ENCODE results near the gene ZNF621. TPM values are rescaled to one million over a fixed set of nuclear protein-coding genes. Genes with fewer than 3 reads are reported as not detected.
"Not testable (repeated sequence)": the region's sequence is repeated elsewhere in the genome, so short reads cannot be mapped to it uniquely, and the experiment has no call there.

The ZNF621 gene
- total RNA-seq, 1 experiment from 2014 or later, result 23.6 TPM

DNA sequence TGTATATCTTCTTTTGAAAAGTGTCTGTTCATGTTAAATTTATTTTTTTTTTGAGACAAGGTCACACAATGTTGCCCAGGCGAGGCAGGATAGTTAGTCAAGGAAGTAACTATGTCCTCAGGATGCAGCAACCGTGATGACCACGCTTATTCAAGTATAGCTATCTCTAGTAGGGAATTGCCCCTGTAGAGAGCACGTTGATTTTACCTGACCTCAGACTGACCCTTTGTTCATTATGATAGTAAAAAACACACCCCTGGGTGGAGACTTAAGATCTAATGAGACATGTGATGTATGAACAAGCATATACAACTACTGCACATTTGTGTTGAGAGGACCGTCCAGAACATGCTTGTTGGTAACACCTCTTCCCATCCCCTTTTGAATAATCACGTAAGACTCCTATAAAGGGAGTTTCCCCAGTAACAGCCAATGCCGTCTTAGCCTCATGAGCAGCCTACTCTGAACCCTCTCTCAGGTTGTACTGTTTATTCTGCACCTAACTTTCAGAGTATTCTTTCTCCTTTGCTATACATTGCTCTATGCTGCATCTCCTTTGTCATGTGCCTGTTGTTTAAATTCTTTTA is 32.9 kb downstream of the ZNF621 start:
- no peak for DNase-seq
- Histone ChIP-seq H3K4me3 (ENCODE audit: low read depth, low read length) (no peak overlapping the region), H3K4me1 (no peaks in the 10 kb centered on the region), H3K27me3 (replicated peaks; ENCODE audit: control insufficient read depth, insufficient read depth, low read length) (no peaks in the 10 kb centered on the region), H3K9me3 (no peaks in the 10 kb centered on the region), H3K36me3 (ENCODE audit: control insufficient read depth, insufficient read depth, low read length) (no peaks in the 10 kb centered on the region)
- Mint-ChIP-seq H3K27me3 (ENCODE audit: insufficient read depth, unreplicated experiment) (no peaks in the 10 kb centered on the region), H3K36me3 (ENCODE audit: insufficient read depth, unreplicated experiment) (no peaks in the 10 kb centered on the region), H3K9me3 (ENCODE audit: unreplicated experiment) (peaks cover 7% of the 10 kb centered on the region), H3K4me3 (ENCODE audit: unreplicated experiment) (no peak overlapping the region), H3K4me1 (ENCODE audit: low read depth, unreplicated experiment) (no peaks in the 10 kb centered on the region), H3K27ac (ENCODE audit: unreplicated experiment) (no peak overlapping the region)
- intact Hi-C loops (cut with micrococcal nuclease; ENCODE audit: unreplicated experiment), result no loop called here
- TF ChIP-seq, protein P1, sequence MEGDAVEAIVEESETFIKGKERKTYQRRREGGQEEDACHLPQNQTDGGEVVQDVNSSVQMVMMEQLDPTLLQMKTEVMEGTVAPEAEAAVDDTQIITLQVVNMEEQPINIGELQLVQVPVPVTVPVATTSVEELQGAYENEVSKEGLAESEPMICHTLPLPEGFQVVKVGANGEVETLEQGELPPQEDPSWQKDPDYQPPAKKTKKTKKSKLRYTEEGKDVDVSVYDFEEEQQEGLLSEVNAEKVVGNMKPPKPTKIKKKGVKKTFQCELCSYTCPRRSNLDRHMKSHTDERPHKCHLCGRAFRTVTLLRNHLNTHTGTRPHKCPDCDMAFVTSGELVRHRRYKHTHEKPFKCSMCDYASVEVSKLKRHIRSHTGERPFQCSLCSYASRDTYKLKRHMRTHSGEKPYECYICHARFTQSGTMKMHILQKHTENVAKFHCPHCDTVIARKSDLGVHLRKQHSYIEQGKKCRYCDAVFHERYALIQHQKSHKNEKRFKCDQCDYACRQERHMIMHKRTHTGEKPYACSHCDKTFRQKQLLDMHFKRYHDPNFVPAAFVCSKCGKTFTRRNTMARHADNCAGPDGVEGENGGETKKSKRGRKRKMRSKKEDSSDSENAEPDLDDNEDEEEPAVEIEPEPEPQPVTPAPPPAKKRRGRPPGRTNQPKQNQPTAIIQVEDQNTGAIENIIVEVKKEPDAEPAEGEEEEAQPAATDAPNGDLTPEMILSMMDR (IDR thresholded peaks at IDR 0.05; ENCODE audit: insufficient read depth in 1 of 2, low read depth in 1 of 2, low read length in 1 of 2, severe bottlenecking in 1 of 2, unreplicated experiment in 1 of 2), result no peak
- ChIA-PET POLR2A (no interaction called here), CTCF (no interaction called here)
- no TSS peak for BruUV-seq (replicated peaks)

DNA sequence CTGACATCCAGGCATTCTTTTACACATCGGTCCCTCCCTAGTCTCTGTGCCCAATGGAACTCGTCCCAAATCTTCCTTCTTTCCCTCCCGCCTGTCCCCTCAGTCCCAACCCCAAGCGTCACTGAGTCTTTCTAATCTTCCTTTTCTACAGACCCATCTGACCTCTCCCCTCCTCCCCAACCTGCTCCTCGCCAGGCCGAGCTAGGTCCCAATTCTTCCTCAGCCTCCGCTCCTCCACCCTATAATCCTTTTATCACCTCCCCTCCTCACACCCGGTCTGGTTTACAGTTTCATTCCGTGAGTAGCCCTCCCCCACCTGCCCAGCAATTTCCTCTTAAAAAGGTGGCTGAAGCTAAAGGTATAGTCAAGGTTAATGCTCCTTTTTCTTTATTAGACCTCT is 37.7 kb downstream of the ZNF621 start:
- H3K36me3 Mint-ChIP-seq (ENCODE audit: insufficient read depth, unreplicated experiment); H3K27me3 ChIP-seq (replicated peaks; ENCODE audit: control insufficient read depth, insufficient read depth, low read length); H3K4me3 Mint-ChIP-seq (ENCODE audit: unreplicated experiment); H3K9me3 Mint-ChIP-seq (ENCODE audit: unreplicated experiment); H3K27ac Mint-ChIP-seq (ENCODE audit: unreplicated experiment); H3K4me1 Mint-ChIP-seq (ENCODE audit: low read depth, unreplicated experiment); H3K4me1 ChIP-seq; H3K27me3 Mint-ChIP-seq (ENCODE audit: insufficient read depth, unreplicated experiment); CTCF ChIA-PET; DNase-seq; H3K9me3 ChIP-seq; BruUV-seq (replicated peaks); H3K4me3 ChIP-seq (ENCODE audit: low read depth, low read length); H3K36me3 ChIP-seq (ENCODE audit: control insufficient read depth, insufficient read depth, low read length); POLR2A ChIA-PET; intact Hi-C loops (cut with micrococcal nuclease; ENCODE audit: unreplicated experiment): not testable (repeated sequence)

DNA sequence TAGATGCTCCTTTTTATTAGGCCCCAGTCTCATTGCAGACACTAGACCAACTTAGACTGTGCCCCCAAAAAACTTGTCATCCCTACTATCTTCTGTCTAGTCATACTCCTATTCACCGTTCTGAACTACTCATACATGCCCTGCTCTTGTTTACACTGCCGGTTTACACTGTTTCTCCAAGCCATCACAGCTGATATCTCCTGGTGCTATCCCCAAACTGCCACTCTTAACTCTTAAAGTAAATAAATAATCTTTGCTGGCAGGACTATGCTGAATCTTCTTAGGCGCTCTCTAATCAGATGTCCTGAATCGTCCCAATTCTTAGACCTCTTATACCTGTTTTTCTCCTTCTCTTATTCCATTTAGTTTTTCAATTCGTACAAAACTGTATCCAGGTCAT is 40.9 kb downstream of the ZNF621 start:
- H3K36me3 ChIP-seq (ENCODE audit: control insufficient read depth, insufficient read depth, low read length); H3K4me1 ChIP-seq; POLR2A ChIA-PET; H3K4me1 Mint-ChIP-seq (ENCODE audit: low read depth, unreplicated experiment); H3K4me3 ChIP-seq (ENCODE audit: low read depth, low read length); CTCF ChIA-PET; H3K4me3 Mint-ChIP-seq (ENCODE audit: unreplicated experiment); DNase-seq; H3K27me3 ChIP-seq (replicated peaks; ENCODE audit: control insufficient read depth, insufficient read depth, low read length); intact Hi-C loops (cut with micrococcal nuclease; ENCODE audit: unreplicated experiment); H3K9me3 ChIP-seq; H3K9me3 Mint-ChIP-seq (ENCODE audit: unreplicated experiment); H3K27ac Mint-ChIP-seq (ENCODE audit: unreplicated experiment); BruUV-seq (replicated peaks); H3K36me3 Mint-ChIP-seq (ENCODE audit: insufficient read depth, unreplicated experiment); H3K27me3 Mint-ChIP-seq (ENCODE audit: insufficient read depth, unreplicated experiment): not testable (repeated sequence)

DNA sequence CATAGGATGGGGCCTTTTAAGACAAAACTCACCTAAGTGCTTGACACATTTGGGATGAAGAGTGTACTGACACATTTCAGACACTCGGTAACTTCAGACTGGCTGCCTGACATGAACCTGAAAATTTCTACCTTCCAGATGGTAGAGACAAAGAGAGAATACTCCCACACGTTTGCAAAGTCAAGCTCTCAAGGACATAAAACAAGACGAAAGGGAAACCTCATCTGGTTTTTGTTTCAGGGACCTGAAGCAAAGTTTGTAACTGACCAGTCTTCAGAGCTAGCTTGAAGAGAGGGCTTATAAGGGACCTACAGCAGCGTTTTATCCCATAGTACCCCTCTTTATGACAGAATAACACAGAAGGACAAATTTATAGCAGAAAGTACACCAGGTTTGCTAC is 41.9 kb downstream of the ZNF621 start:
- Mint-ChIP-seq H3K36me3 (ENCODE audit: insufficient read depth, unreplicated experiment) (no peaks in the 10 kb centered on the region), H3K9me3 (ENCODE audit: unreplicated experiment) (no peaks in the 10 kb centered on the region), H3K4me3 (ENCODE audit: unreplicated experiment) (no peak overlapping the region), H3K4me1 (ENCODE audit: low read depth, unreplicated experiment) (no peaks in the 10 kb centered on the region), H3K27me3 (ENCODE audit: insufficient read depth, unreplicated experiment) (no peaks in the 10 kb centered on the region), H3K27ac (ENCODE audit: unreplicated experiment) (no peak overlapping the region)
- Histone ChIP-seq H3K4me3 (ENCODE audit: low read depth, low read length) (no peak overlapping the region), H3K9me3 (no peaks in the 10 kb centered on the region), H3K27me3 (replicated peaks; ENCODE audit: control insufficient read depth, insufficient read depth, low read length) (no peaks in the 10 kb centered on the region), H3K36me3 (ENCODE audit: control insufficient read depth, insufficient read depth, low read length) (no peaks in the 10 kb centered on the region), H3K4me1 (no peaks in the 10 kb centered on the region)
- BruUV-seq (replicated peaks), result no TSS peak
- DNase-seq, result no peak
- intact Hi-C loops (cut with micrococcal nuclease; ENCODE audit: unreplicated experiment), result no loop called here
- TF ChIP-seq, protein P1 (IDR thresholded peaks at IDR 0.05; ENCODE audit: insufficient read depth in 1 of 2, low read depth in 1 of 2, low read length in 1 of 2, severe bottlenecking in 1 of 2, unreplicated experiment in 1 of 2), result no peak
- POLR2A ChIA-PET, result no interaction called here
- CTCF ChIA-PET, result no interaction called here

All from Caco-2 (cell line).